Kidney epithelial cell (primary cell): Measurements from ENCODE around the gene SCARB2. TPM values are rescaled to one million over a fixed set of nuclear protein-coding genes. Genes with fewer than 3 reads are reported as not detected.
"Not testable (repeated sequence)": the region's sequence is repeated elsewhere in the genome, so short reads cannot be mapped to it uniquely, and the experiment has no call there.

ENCODE experiments used
- DNase-seq: peaks from one replicate; pipeline ENCODE4 v3.0.0-alpha.2; 2010; ENCODE audit warnings: low read depth
- H3K27me3 ChIP-seq: 2 replicates; pipeline ENCODE4 v1.6.0; 2011; ENCODE audit warnings: low read length; ENCODE audit not compliant: control insufficient read depth, insufficient read depth
- H3K36me3 ChIP-seq: 2 replicates; pipeline ENCODE4 v1.5.1; 2011; ENCODE audit warnings: low read length; ENCODE audit not compliant: control insufficient read depth, insufficient read depth
- H3K4me3 ChIP-seq: 2 replicates; pipeline ENCODE4 v1.5.1; 2011; ENCODE audit warnings: low read depth, mild to moderate bottlenecking, control low read depth, low read length
- CTCF ChIP-seq: IDR thresholded peaks from 2 replicates; pipeline ENCODE4 v1.5.1; 2011; ENCODE audit warnings: mild to moderate bottlenecking, moderate library complexity, low read length, control low read depth, inconsistent platforms; ENCODE audit not compliant: insufficient read depth, poor library complexity, severe bottlenecking
- total RNA-seq: library from RNA; depleted of rRNA; stranded (reverse); fragments of >200 nt; gene quantifications from 2 replicates; pipeline ENCODE4 v1.2.3, GENCODE V29; 2015

SCARB2 gene
- total RNA-seq, 1 donor from 2014 or later, result 141 TPM

GRCh38 chr4:76246025-76246424, 32.4 kb upstream of the SCARB2 start:
- no peak for TF ChIP-seq CTCF
- DNase-seq, result no peak
- Histone ChIP-seq H3K4me3 (no peak overlapping the region), H3K36me3 (no peaks in the 10 kb centered on the region), H3K27me3 (no peaks in the 10 kb centered on the region)

- not testable (repeated sequence) for DNase-seq, H3K27me3 ChIP-seq, H3K36me3 ChIP-seq, H3K4me3 ChIP-seq
Observed at GRCh38 chr4:76243877-76244276, 30.3 kb upstream of the SCARB2 start.

- no peak for TF ChIP-seq CTCF
- DNase-seq, result no peak
- H3K4me3 ChIP-seq, result no peak overlapping the region
- H3K27me3 ChIP-seq, result no peaks in the 10 kb centered on the region
- H3K36me3 ChIP-seq, result no peaks in the 10 kb centered on the region
Observed at GRCh38 chr4:76240236-76240635, 26.6 kb upstream of the SCARB2 start.

- no peak for TF ChIP-seq CTCF
- no peaks in the 10 kb centered on the region for H3K36me3 ChIP-seq
Observed at GRCh38 chr4:76238701-76239100, 25.1 kb upstream of the SCARB2 start.

GRCh38 chr4:76238236-76238635, 24.6 kb upstream of the SCARB2 start:
- no peak for DNase-seq
- no peak overlapping the region for H3K4me3 ChIP-seq
- no peaks in the 10 kb centered on the region for H3K36me3 ChIP-seq
- H3K27me3 ChIP-seq, result no peaks in the 10 kb centered on the region
- TF ChIP-seq CTCF, result no peak

More at GRCh38 chr4:76238701-76239100, 25.1 kb upstream of the SCARB2 start:
- Histone ChIP-seq H3K4me3 (no peak overlapping the region), H3K27me3 (no peaks in the 10 kb centered on the region)
- no peak for DNase-seq

GRCh38 chr4:76235915-76236314, 22.3 kb upstream of the SCARB2 start:
- H3K36me3 ChIP-seq, result no peaks in the 10 kb centered on the region
- TF ChIP-seq CTCF, result no peak
- no peak for DNase-seq
- H3K4me3 ChIP-seq, result no peak overlapping the region
- H3K27me3 ChIP-seq, result no peaks in the 10 kb centered on the region
